ENCODE data around the gene TAP1. TPM values are rescaled to one million over a fixed set of nuclear protein-coding genes. Genes with fewer than 3 reads are reported as not detected.

TAP1 gene
- total and polyA plus RNA-seq, 9 of the 15 experiments (the other 6 are each of a cell fraction or from before 2014, with no cell fraction given) = 1.3 to 6.0 (median 4.2) TPM

DNA sequence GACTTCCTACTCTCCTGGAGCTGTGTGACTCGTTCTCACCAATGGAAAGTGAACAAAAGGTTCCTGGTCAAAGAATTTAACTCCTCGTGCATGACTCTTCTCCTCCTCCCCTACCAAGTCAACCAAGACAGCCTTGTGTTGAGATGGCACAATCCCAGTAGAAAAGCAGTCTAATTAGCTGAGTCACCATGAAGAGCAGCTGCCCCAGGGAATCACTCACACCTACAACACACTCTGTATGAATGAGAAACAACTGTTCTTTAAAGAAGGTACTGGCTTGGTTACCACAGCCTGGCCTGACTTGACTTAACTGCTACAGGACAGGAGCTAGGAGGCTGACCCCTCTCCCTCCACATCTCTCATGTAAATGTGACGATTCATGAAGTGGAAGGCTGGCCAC lies 33.8 kb downstream of the TAP1 start (continued):
- TF ChIP-seq, protein P1, sequence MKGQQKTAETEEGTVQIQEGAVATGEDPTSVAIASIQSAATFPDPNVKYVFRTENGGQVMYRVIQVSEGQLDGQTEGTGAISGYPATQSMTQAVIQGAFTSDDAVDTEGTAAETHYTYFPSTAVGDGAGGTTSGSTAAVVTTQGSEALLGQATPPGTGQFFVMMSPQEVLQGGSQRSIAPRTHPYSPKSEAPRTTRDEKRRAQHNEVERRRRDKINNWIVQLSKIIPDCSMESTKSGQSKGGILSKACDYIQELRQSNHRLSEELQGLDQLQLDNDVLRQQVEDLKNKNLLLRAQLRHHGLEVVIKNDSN (CRISPR knock-in tag; IDR thresholded peaks at IDR 0.05) = no peak

DNA sequence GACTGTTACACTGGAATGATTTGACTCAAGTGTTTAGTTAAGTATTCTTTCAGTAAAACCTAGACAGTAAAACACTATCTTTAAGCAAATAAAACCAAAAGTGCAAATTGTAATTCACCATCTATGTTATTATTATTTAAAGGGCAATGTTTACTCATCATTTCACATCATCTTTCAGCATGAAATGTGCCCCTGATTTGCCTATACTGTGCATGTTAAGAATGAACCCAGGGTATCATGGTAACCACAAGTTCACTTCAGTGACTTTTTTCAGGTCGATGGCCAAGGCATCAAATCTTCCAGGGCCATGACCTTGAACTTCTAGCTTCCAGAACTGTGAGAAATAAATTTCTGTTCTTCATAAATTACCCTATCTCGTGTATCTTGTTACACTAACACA lies 34.6 kb downstream of the TAP1 start:
- no peaks in the 10 kb centered on the region for H3K9me3 ChIP-seq (replicated peaks; ENCODE audit: control insufficient read depth, insufficient read depth, low read depth, low read length)
- no peak overlapping the region for H3K4me3 ChIP-seq
- ChIA-PET CTCF (ENCODE audit: low intra/inter-chr PET ratio) (no interaction called here), POLR2A (no interaction called here)
- H3K27me3 ChIP-seq (ENCODE audit: control insufficient read depth in 2 of 2, insufficient read depth in 2 of 2, low read length in 2 of 2) = no peaks in the 10 kb centered on the region; a peak in 1 of 5 replicates
- no peaks in the 10 kb centered on the region for H4K20me1 ChIP-seq (replicated peaks; ENCODE audit: control insufficient read depth, insufficient read depth, low read length)
- no peak for TF ChIP-seq GATA2 (CRISPR knock-in tag; IDR thresholded peaks at IDR 0.05)
- TF ChIP-seq FOXA3 (CRISPR knock-in tag; conservative IDR thresholded peaks at IDR 0.05 in 1 of 2, IDR thresholded peaks at IDR 0.05 in 1 of 2) = no peak
- no peak for TF ChIP-seq PRPF4 (IDR thresholded peaks at IDR 0.05; ENCODE audit: insufficient read depth, low read depth, low read length, poor library complexity, severe bottlenecking)
- TF ChIP-seq, protein P2, sequence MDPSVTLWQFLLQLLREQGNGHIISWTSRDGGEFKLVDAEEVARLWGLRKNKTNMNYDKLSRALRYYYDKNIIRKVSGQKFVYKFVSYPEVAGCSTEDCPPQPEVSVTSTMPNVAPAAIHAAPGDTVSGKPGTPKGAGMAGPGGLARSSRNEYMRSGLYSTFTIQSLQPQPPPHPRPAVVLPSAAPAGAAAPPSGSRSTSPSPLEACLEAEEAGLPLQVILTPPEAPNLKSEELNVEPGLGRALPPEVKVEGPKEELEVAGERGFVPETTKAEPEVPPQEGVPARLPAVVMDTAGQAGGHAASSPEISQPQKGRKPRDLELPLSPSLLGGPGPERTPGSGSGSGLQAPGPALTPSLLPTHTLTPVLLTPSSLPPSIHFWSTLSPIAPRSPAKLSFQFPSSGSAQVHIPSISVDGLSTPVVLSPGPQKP (CRISPR knock-in tag; IDR thresholded peaks at IDR 0.05) = no peak
- no peak for TF ChIP-seq MYBL2 (IDR thresholded peaks at IDR 0.05; ENCODE audit: low read depth)
- no peak for TF ChIP-seq MYBL2 (CRISPR knock-in tag; IDR thresholded peaks at IDR 0.05; ENCODE audit: borderline replicate concordance)
- no peak for TF ChIP-seq ZKSCAN1 (IDR thresholded peaks at IDR 0.05; ENCODE audit: low read depth, low read length)
- no peak for TF ChIP-seq NR1H2 (CRISPR knock-in tag; IDR thresholded peaks at IDR 0.05)
- no peak for TF ChIP-seq ZNF354B (CRISPR knock-in tag; IDR thresholded peaks at IDR 0.05)
- TF ChIP-seq, protein P3, sequence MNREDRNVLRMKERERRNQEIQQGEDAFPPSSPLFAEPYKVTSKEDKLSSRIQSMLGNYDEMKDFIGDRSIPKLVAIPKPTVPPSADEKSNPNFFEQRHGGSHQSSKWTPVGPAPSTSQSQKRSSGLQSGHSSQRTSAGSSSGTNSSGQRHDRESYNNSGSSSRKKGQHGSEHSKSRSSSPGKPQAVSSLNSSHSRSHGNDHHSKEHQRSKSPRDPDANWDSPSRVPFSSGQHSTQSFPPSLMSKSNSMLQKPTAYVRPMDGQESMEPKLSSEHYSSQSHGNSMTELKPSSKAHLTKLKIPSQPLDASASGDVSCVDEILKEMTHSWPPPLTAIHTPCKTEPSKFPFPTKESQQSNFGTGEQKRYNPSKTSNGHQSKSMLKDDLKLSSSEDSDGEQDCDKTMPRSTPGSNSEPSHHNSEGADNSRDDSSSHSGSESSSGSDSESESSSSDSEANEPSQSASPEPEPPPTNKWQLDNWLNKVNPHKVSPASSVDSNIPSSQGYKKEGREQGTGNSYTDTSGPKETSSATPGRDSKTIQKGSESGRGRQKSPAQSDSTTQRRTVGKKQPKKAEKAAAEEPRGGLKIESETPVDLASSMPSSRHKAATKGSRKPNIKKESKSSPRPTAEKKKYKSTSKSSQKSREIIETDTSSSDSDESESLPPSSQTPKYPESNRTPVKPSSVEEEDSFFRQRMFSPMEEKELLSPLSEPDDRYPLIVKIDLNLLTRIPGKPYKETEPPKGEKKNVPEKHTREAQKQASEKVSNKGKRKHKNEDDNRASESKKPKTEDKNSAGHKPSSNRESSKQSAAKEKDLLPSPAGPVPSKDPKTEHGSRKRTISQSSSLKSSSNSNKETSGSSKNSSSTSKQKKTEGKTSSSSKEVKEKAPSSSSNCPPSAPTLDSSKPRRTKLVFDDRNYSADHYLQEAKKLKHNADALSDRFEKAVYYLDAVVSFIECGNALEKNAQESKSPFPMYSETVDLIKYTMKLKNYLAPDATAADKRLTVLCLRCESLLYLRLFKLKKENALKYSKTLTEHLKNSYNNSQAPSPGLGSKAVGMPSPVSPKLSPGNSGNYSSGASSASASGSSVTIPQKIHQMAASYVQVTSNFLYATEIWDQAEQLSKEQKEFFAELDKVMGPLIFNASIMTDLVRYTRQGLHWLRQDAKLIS (CRISPR knock-in tag; IDR thresholded peaks at IDR 0.05) = no peak
- no peak for TF ChIP-seq ZC3H4 (CRISPR knock-in tag; IDR thresholded peaks at IDR 0.05; ENCODE audit: borderline replicate concordance)
- TF ChIP-seq EGR1 (conservative IDR thresholded peaks at IDR 0.05) = no peak
- no peak for TF ChIP-seq ZNF75A (CRISPR knock-in tag; IDR thresholded peaks at IDR 0.05)
- TF ChIP-seq HMG20B (CRISPR knock-in tag; IDR thresholded peaks at IDR 0.05) = no peak
- TF ChIP-seq HNRNPL (IDR thresholded peaks at IDR 0.05; ENCODE audit: low read depth, low read length) = no peak
- 5% methylated on average over 2 of the region's 2 CpGs for WGBS (ENCODE audit: insufficient coverage, low coverage, missing lambda C conversion rate)
- no peak overlapping the region for H3K9ac ChIP-seq (ENCODE audit: insufficient read depth in 1 of 2, low read depth in 2 of 2, low read length in 2 of 2)
- no peak for ATAC-seq
- in situ Hi-C loops (cut with MboI) (no loop called here), intact Hi-C loops (cut with micrococcal nuclease) (no loop called here)
- no peak overlapping the region for H2AFZ ChIP-seq (ENCODE audit: low read depth, low read length)
- H3K4me2 ChIP-seq (ENCODE audit: insufficient read depth, low read length) = no peak overlapping the region
- H3K9me1 ChIP-seq (ENCODE audit: control insufficient read depth, insufficient read depth, low read length) = peaks cover 3% of the 10 kb centered on the region
- H3K36me3 ChIP-seq (ENCODE audit: control insufficient read depth, insufficient read depth, low read length) = no peaks in the 10 kb centered on the region
- BruUV-seq (replicated peaks) = no TSS peak
- H3K79me2 ChIP-seq (ENCODE audit: control insufficient read depth, insufficient read depth, low read length) = no peaks in the 10 kb centered on the region
- no peak for FAIRE-seq
- no peaks in the 10 kb centered on the region; a peak in 1 of 5 replicates for H3K4me1 ChIP-seq (replicated peaks in 1 of 2; ENCODE audit: control insufficient read depth in 2 of 2, insufficient read depth in 2 of 2, low read length in 2 of 2)
- H3K27ac ChIP-seq (ENCODE audit: extremely low read depth, low read depth, low read length) = no peak overlapping the region
- no peak for DNase-seq (ENCODE audit: extremely low read depth in 1 of 4, low spot score in 3 of 4)

All from K562 (cell line).